ENCODE results near the gene KPNA3.
"Not testable (repeated sequence)": the region's sequence is repeated elsewhere in the genome, so short reads cannot be mapped to it uniquely, and the experiment has no call there.

KPNA3 gene

GRCh38 chr13:49739498-49740187, 52.8 kb downstream of the KPNA3 start:
- CTCF ChIA-PET = interaction anchor here (0.6 to 1.1 kb wide), 3 partner anchors 11 to 373 kb away, joined by 3 to 4 read pairs (median 3); no protein-coding TSS in a partner anchor
- TF ChIP-seq CTCF (IDR thresholded peaks at IDR 0.05; ENCODE audit: control extremely low read depth, extremely low read depth, low read depth, missing control alignments) = no peak
- DNase-seq (ENCODE audit: extremely low spot score) = no peak
- POLR2A ChIA-PET = no interaction called here

DNA sequence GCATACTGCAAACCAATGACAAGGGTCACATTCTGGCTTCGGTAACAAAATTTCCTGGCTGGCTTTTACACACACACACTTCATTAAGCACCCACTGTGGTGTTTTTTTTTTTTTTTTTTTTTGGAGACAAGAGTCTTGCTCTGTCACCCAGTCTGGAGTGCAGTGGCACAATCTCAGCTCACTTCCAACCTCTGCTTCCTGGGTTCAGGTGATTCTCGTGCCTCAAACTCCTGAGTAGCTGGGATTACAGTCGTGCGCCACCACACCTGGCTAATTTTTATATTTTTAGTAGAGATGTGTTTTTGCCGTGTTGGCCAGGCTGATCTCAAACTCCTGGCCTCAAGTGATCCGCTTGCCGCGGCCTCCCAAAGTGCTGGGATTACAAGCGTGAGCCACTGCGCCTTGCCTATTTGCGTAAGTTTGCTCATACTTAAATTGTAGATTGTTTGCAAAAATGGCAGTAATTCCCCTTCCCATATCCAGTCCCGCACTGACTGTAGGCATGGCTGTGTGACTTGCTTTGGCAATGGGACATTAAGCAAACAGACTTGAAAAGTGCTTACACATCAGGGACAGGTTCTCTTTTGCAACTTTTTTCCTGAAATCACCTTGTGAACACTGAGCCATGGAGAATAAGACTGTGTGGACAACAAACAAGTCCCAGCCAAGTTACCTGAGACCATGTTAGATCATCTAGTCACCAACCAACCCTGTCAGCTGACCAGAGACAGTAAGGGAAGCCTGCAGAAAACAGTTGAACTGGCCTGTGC, 59.1 kb downstream of the KPNA3 start:
- POLR2A ChIA-PET = no interaction called here
- no peak for TF ChIP-seq CTCF (IDR thresholded peaks at IDR 0.05; ENCODE audit: control extremely low read depth, extremely low read depth, low read depth, missing control alignments)
- CTCF ChIA-PET = interaction anchor here (0.7 kb wide), 1 partner anchor 10 kb away, joined by 3 read pairs; no protein-coding TSS in a partner anchor
- no peak for DNase-seq (ENCODE audit: extremely low spot score)

DNA sequence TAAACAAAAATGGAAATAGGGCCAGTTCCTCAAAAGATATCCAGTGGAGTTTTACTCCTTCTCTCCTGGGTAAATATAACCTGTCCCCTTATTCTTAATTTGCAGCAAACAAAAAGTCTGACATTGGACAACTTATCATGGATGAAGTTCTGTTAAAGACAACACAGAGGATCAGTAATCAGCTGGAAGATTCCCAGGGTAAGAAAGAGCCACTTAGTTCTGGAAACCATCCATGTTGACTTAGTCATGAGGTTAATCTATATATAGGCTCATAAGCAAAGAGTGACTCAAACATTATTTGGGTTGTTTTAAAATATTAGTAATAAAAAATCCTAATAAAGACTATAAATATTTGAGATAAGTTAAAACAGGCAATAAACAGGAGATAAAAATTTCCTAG, 60.7 kb downstream of the KPNA3 start:
- no peak for TF ChIP-seq CTCF (IDR thresholded peaks at IDR 0.05; ENCODE audit: control extremely low read depth, extremely low read depth, low read depth, missing control alignments)
- CTCF ChIA-PET = no interaction called here
- no peak for DNase-seq (ENCODE audit: extremely low spot score)
- POLR2A ChIA-PET = no interaction called here

DNA sequence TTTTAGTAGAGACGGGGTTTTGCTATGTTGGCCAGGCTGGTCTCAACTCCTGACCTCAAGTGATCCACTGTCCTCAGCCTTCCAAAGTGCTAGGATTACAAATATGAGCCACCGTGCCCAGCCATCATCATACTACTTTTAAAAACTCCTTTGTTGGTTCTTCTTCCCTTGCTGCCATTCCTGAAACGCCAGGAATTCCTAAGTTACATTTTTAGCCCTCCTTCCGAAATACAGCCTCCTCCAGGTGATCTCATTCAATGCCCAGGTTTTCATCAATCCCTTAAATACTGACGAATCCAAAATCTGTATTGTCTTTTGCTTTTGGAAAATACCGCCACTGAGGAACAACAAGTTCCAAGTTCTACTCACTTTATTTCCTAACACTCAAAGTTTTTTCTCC, 75.9 kb downstream of the KPNA3 start:
- POLR2A ChIA-PET = no interaction called here
- no peak for DNase-seq (ENCODE audit: extremely low spot score)
- no peak for TF ChIP-seq CTCF (IDR thresholded peaks at IDR 0.05; ENCODE audit: control extremely low read depth, extremely low read depth, low read depth, missing control alignments)
- CTCF ChIA-PET = no interaction called here

GRCh38 chr13:49714757-49715156, 77.7 kb downstream of the KPNA3 start:
- CTCF ChIA-PET = no interaction called here
- POLR2A ChIA-PET = no interaction called here
- TF ChIP-seq CTCF (IDR thresholded peaks at IDR 0.05; ENCODE audit: control extremely low read depth, extremely low read depth, low read depth, missing control alignments) = no peak
- no peak for DNase-seq (ENCODE audit: extremely low spot score)

DNA sequence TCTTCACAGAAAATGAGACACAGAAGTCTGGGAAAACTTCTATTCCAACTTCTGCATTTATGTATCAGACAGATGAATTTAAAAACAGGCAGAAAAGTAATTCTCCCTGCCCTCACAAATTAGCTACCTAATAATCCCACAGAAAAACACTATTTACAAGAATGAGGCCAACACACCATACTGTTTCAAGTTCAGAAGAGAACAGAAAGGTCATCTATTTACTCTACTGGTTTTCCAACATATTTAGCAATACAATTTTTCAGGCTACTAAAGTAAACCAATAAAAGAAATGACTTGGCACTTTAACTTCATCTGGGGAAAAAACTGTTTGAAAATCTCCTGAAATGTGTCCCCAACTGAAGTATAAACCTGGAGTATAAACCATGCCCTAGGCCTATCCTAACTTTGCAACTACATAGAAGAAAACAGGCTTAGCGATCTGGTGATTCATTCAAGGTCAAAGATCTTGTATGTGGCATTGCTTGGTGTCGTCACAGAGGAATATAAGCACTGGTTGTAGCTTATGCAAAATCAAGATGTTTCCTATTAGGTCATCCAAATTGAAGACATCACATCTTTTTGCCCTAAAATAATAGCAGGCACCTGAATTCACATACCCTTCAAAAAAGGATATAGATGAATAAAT, 81.1 kb downstream of the KPNA3 start:
- ChIA-PET POLR2A (no interaction called here), CTCF (interaction anchor here (1.4 kb wide), 3 partner anchors 32 to 225 kb away, joined by 3 to 4 read pairs (median 3); partner anchors contain the start of gene SPRYD7)
- no peak for TF ChIP-seq CTCF (IDR thresholded peaks at IDR 0.05; ENCODE audit: control extremely low read depth, extremely low read depth, low read depth, missing control alignments)
- DNase-seq (ENCODE audit: extremely low spot score) = no peak

GRCh38 chr13:49704264-49704663, 88.2 kb downstream of the KPNA3 start:
- CTCF ChIA-PET; DNase-seq (ENCODE audit: extremely low spot score); POLR2A ChIA-PET: not testable (repeated sequence)
